K562 (cell line): ENCODE data around the gene TTC16. TPM values are rescaled to one million over a fixed set of nuclear protein-coding genes. Genes with fewer than 3 reads are reported as not detected.

Source experiments
- ATAC-seq: fragments of 200-7000 bp; cut with Tn5 transposase; 3 replicates; pipeline ENCODE4 v1.9.1; 2020; ENCODE audit warnings: moderate library complexity
- BruUV-seq: library from RNA; stranded (reverse); fragments of 400-500 nt; replicated peaks from 2 replicates; lab custom pipeline; 2021; lab: Mats Ljungman, UMichigan
- CTCF ChIA-PET: fragments of 300-600 bp; formaldehyde crosslinking; extraction: SDS; loops from one replicate; lab custom pipeline; 2021; ENCODE audit warnings: low intra/inter-chr PET ratio; lab: Yijun Ruan, JAX
- POLR2A ChIA-PET: fragments of 300-600, 350-650 bp; sonication (Branson Sonifier 250); formaldehyde crosslinking; extraction: SDS; loops from one replicate; lab custom pipeline; 2021; ENCODE audit warnings: antibody characterized with exemption, inconsistent platforms; lab: Yijun Ruan, JAX
- DNase-seq, 4 experiments: peaks; one replicate each; pipeline versions ENCODE4 v3.0.0 to v3.0.0-alpha.2; 2011 to 2018; ENCODE audit warnings: low spot score in 3 of 4, mixed read lengths in 3 of 4; ENCODE audit errors: extremely low read depth in 1 of 4
- FAIRE-seq: peaks from 2 replicates; lab custom pipeline; 2011; peaks lifted over from hg19 to GRCh38; lab: Jason Lieb, UNC
- H2AFZ ChIP-seq: 2 replicates; pipeline ENCODE4 v1.6.0; 2011; ENCODE audit warnings: low read depth, low read length, control low read depth, inconsistent platforms
- H3K27ac ChIP-seq: fragments of 200-600 bp; 3 replicates; pipeline ENCODE4 v1.8.0; 2011; ENCODE audit warnings: low read depth, mild to moderate bottlenecking, control low read depth, inconsistent platforms, low read length, moderate library complexity, mixed read lengths; ENCODE audit errors: extremely low read depth
- H3K27me3 ChIP-seq, 2 experiments: fragments of 300-600 bp in 1 of 2; 2 replicates in 1 of 2; 3 replicates in 1 of 2; pipeline versions ENCODE4 v1.6.0 to v1.8.0; 2011; ENCODE audit warnings: inconsistent platforms in 2 of 2, low read length in 2 of 2, mild to moderate bottlenecking in 1 of 2, mixed read lengths in 1 of 2, moderate library complexity in 1 of 2; ENCODE audit not compliant: control insufficient read depth in 2 of 2, insufficient read depth in 2 of 2
- H3K36me3 ChIP-seq: fragments of 300-600 bp; 3 replicates; pipeline ENCODE4 v1.8.0; 2011; ENCODE audit warnings: mild to moderate bottlenecking, low read length, inconsistent platforms; ENCODE audit not compliant: control insufficient read depth, insufficient read depth
- H3K4me1 ChIP-seq, 2 experiments: fragments of 200-600 bp in 1 of 2; replicated peaks in 1 of 2; 2 replicates in 1 of 2; 3 replicates in 1 of 2; pipeline versions ENCODE4 v1.5.1 to v1.8.0; 2011; ENCODE audit warnings: inconsistent platforms in 2 of 2, low read length in 2 of 2, mild to moderate bottlenecking in 1 of 2, mixed read lengths in 1 of 2, moderate library complexity in 1 of 2; ENCODE audit not compliant: control insufficient read depth in 2 of 2, insufficient read depth in 2 of 2
- H3K4me2 ChIP-seq: 2 replicates; pipeline ENCODE4 v1.6.1; 2011; ENCODE audit warnings: low read length, control low read depth, inconsistent platforms, mixed read lengths; ENCODE audit not compliant: insufficient read depth
- H3K4me3 ChIP-seq: fragments of 200-600 bp; sonication (generic), shearing (Covaris generic); 2 replicates; pipeline ENCODE4 v1.5.1; 2016; ENCODE audit warnings: control low read depth, inconsistent platforms
- H3K79me2 ChIP-seq: fragments of 200-600 bp; 3 replicates; pipeline ENCODE4 v1.8.0; 2011; ENCODE audit warnings: low read length, inconsistent platforms; ENCODE audit not compliant: control insufficient read depth, insufficient read depth
- H3K9ac ChIP-seq, 2 experiments: 2 replicates each; pipeline versions ENCODE4 v1.6.0 to v1.6.1; 2011; ENCODE audit warnings: low read depth in 2 of 2, low read length in 2 of 2, control low read depth in 1 of 2, inconsistent platforms in 1 of 2, mild to moderate bottlenecking in 1 of 2, mixed read lengths in 1 of 2; ENCODE audit not compliant: insufficient read depth in 1 of 2
- H3K9me1 ChIP-seq: one replicate; pipeline ENCODE4 v1.6.0; 2011; ENCODE audit warnings: inconsistent platforms, mild to moderate bottlenecking, low read length, moderate library complexity; ENCODE audit not compliant: control insufficient read depth, insufficient read depth
- H3K9me3 ChIP-seq: replicated peaks from 2 replicates; pipeline ENCODE4 v1.5.1; 2011; ENCODE audit warnings: low read depth, low read length, inconsistent platforms; ENCODE audit not compliant: control insufficient read depth, insufficient read depth
- H4K20me1 ChIP-seq: replicated peaks from 2 replicates; pipeline ENCODE4 v1.6.1; 2011; ENCODE audit warnings: low read length, inconsistent platforms, mixed read lengths; ENCODE audit not compliant: control insufficient read depth, insufficient read depth
- BCOR ChIP-seq: fragments of 450-650 bp; IDR thresholded peaks from 2 replicates; pipeline ENCODE4 v1.6.1; 2016
- CEBPG ChIP-seq, 3 experiments: fragments of 200-800 bp in 1 of 3; sonication (Bioruptor generic) in 1 of 3; sonication (generic) in 1 of 3; formaldehyde crosslinking in 1 of 3; IDR thresholded peaks in 2 of 3; conservative IDR thresholded peaks in 1 of 3; 2 replicates each; pipeline versions ENCODE4 v1.6.1 to v1.8.0; 2016 to 2022; ENCODE audit warnings: missing compliant biosample characterization in 2 of 3, missing genetic modification characterization in 2 of 3, mild to moderate bottlenecking in 1 of 3, missing genetic modification reagents in 1 of 3
- FOXK2 ChIP-seq, 2 experiments: fragments of 450-650 bp; IDR thresholded peaks in 1 of 2; conservative IDR thresholded peaks in 1 of 2; 2 replicates each; pipeline ENCODE4 v1.6.1; 2016; ENCODE audit warnings: low read depth in 2 of 2, mild to moderate bottlenecking in 1 of 2
- FOXP1 ChIP-seq: sonication (generic); formaldehyde crosslinking; IDR thresholded peaks from 2 replicates; pipeline ENCODE4 v1.8.0; 2022; ENCODE audit warnings: mild to moderate bottlenecking, missing genetic modification reagents
- HMG20B ChIP-seq: fragments of 250-450 bp; sonication (Bioruptor Pico); IDR thresholded peaks from 2 replicates; pipeline ENCODE4 v1.5.0; 2021; ENCODE audit warnings: mild to moderate bottlenecking
- JUNB ChIP-seq: fragments of 450-650 bp; formaldehyde crosslinking; conservative IDR thresholded peaks from 2 replicates; pipeline ENCODE4 v1.4.0; 2020; ENCODE audit warnings: mild to moderate bottlenecking
- MEF2A ChIP-seq: IDR thresholded peaks from 2 replicates; pipeline ENCODE4 v1.6.1; 2011; ENCODE audit warnings: low read depth, mild to moderate bottlenecking, low read length, moderate library complexity; ENCODE audit not compliant: control insufficient read depth
- POLR2B ChIP-seq: fragments of 450-650 bp; IDR thresholded peaks from 2 replicates; pipeline ENCODE4 v1.6.1; 2018; ENCODE audit warnings: low read depth; ENCODE audit not compliant: partially characterized antibody
- PTRF ChIP-seq: fragments of 450-650 bp; IDR thresholded peaks from 2 replicates; pipeline ENCODE4 v1.6.1; 2016; ENCODE audit warnings: mild to moderate bottlenecking, missing genetic modification characterization, missing compliant biosample characterization
- SAFB ChIP-seq: fragments of 200-400 bp; formaldehyde crosslinking; IDR thresholded peaks from 2 replicates; pipeline ENCODE4 v1.6.1; 2017; ENCODE audit warnings: low read depth, low read length, borderline replicate concordance
- SIX5 ChIP-seq, 2 experiments: IDR thresholded peaks; 2 replicates each; pipeline ENCODE4 v1.6.1; 2011; ENCODE audit warnings: low read length in 2 of 2, borderline replicate concordance in 1 of 2, low read depth in 1 of 2, mild to moderate bottlenecking in 1 of 2, moderate library complexity in 1 of 2; ENCODE audit not compliant: insufficient read depth in 1 of 2
- SMAD2 ChIP-seq: fragments of 150-350 bp; IDR thresholded peaks from 2 replicates; pipeline ENCODE4 v1.6.1; 2014; ENCODE audit warnings: low read depth, mild to moderate bottlenecking, low read length
- ZFP36 ChIP-seq: fragments of 150-350 bp; IDR thresholded peaks from 2 replicates; pipeline ENCODE4 v1.6.1; 2018; ENCODE audit warnings: low read length, low read depth; ENCODE audit not compliant: partially characterized antibody
- ZFP91 ChIP-seq: sonication (generic); formaldehyde crosslinking; IDR thresholded peaks from 2 replicates; pipeline ENCODE4 v1.8.0; 2022; ENCODE audit warnings: mild to moderate bottlenecking, missing genetic modification reagents
- ZNF143 ChIP-seq: sonication (generic); formaldehyde crosslinking; IDR thresholded peaks from 2 replicates; pipeline ENCODE4 v1.9.0; 2022; ENCODE audit warnings: mild to moderate bottlenecking, missing genetic modification reagents
- ZNF324 ChIP-seq: fragments of 250-450 bp; sonication (Bioruptor Pico); IDR thresholded peaks from 2 replicates; pipeline ENCODE4 v1.4.0; 2020; ENCODE audit warnings: mild to moderate bottlenecking
- ZNF766 ChIP-seq: fragments of 200-800 bp; sonication (Bioruptor generic); conservative IDR thresholded peaks from 2 replicates; pipeline ENCODE4 v1.6.1; 2016; ENCODE audit warnings: missing genetic modification characterization, missing compliant biosample characterization
- WGBS: fragments of 100-300 bp; shearing (Covaris generic); methylation state at CpG from one replicate; pipeline ENCODE4 v1.1.6; 2016; ENCODE audit warnings: low coverage, mixed read lengths; ENCODE audit not compliant: insufficient coverage; ENCODE audit errors: missing lambda C conversion rate; 5-methylcytosine and 5-hydroxymethylcytosine counted together
- in situ Hi-C: fragments of 300-500 bp; cut with MboI; formaldehyde crosslinking; loops from 4 replicates; pipeline ENCODE4 v1.15.0; 2018; ENCODE audit warnings: inconsistent platforms, mixed read lengths
- intact Hi-C: fragments of 100-400 bp; cut with micrococcal nuclease; formaldehyde crosslinking; loops from 2 replicates; pipeline ENCODE4 v1.14.2; 2022
- polyA plus RNA-seq, 8 experiments: library from polyadenylated mRNA; depleted of rRNA in 4 of 8; stranded (reverse) in 5 of 8; unstranded in 3 of 8; fragments of >200 nt; fragmentation: Nextera tagmentation in 2 of 8; fragmentation: Illumina TruSeq in 1 of 8; extraction: Ambion mirVana in 2 of 8; extraction: Trizol in 1 of 8; gene quantifications; 2 replicates each; pipeline versions ENCODE4 v1.2.1 to v1.2.3, GENCODE V29; 2011 to 2014; ENCODE audit warnings: inconsistent platforms in 1 of 8, missing spikeins in 1 of 8
- total RNA-seq, 7 experiments: library from RNA; depleted of rRNA in 6 of 7; stranded (reverse); fragments of >200 nt in 6 of 7; fragmentation: Illumina TruSeq in 2 of 7; extraction: Trizol in 2 of 7; gene quantifications; 2 replicates each; pipeline versions ENCODE4 v1.2.1 to v1.2.3, GENCODE V29; 2011 to 2021; ENCODE audit warnings: low replicate concordance in 1 of 7
- TF ChIP-seq, protein P1 (sequence below): sonication (generic); formaldehyde crosslinking; IDR thresholded peaks from 2 replicates; pipeline ENCODE4 v1.9.0; 2022; ENCODE audit warnings: mild to moderate bottlenecking, missing genetic modification reagents

The TTC16 gene
- total and polyA plus RNA-seq, 9 of the 15 experiments (the other 6 are each of a cell fraction or from before 2014, with no cell fraction given) = 0.11 TPM; not detected in 8

GRCh38 chr9:127712371-127712770 is 3.5 kb upstream of the TTC16 start (continued):
- TF ChIP-seq CEBPG (CRISPR knock-in tag; IDR thresholded peaks at IDR 0.05) = no peak
- no peak for TF ChIP-seq CEBPG (tag; conservative IDR thresholded peaks at IDR 0.05 in 1 of 2, IDR thresholded peaks at IDR 0.05 in 1 of 2)
- TF ChIP-seq SMAD2 = no peak
- peak; percentile 88 for TF ChIP-seq BCOR

DNA sequence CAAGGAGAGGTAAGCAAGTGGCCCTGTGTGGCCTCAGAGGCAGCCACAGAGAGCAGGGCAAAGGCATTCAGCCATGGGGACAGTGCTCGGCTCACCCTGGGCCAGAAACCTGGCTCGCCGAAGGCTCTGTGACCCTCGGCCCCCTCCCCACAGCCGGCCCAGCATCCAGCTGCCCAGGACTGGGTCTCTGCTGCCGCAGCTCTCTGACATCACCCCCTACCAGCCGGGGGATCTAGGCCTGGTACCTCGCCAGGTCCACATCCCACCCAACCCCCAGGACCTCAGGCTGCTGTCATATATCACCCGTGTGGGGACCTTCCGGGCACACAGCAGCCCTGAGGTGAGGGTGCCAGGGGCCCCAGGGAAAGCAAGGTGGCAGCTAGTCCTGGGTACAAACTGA is 3.0 kb upstream of the TTC16 start:
- DNase-seq (no peak), ATAC-seq (no peak), FAIRE-seq (no peak)
- Histone ChIP-seq H4K20me1 (peaks cover 3% of the 10 kb centered on the region; the same call in 1 of the 2 replicates), H3K9me1 (peaks cover 4% of the 10 kb centered on the region), H3K79me2 (0 out of 3 replicates have a peak, but pooled peaks cover 3% of the 10 kb centered on the region), H3K9ac (peak overlapping the region in 1 of 2 experiments; percentile 55; a peak in 1 of 4 replicates), H3K9me3 (0 out of 2 replicates have a peak, but pooled peaks cover 4% of the 10 kb centered on the region), H3K4me2 (no peak overlapping the region), H3K4me3 (no peak overlapping the region), H2AFZ (no peak overlapping the region), H3K4me1 (peaks cover 4 to 53% of the 10 kb centered on the region in 2 experiments; a peak in 4 of 5 replicates), H3K36me3 (no peaks in the 10 kb centered on the region), H3K27me3 (no peaks in the 10 kb centered on the region), H3K27ac (no peak overlapping the region)
- no peak for TF ChIP-seq FOXP1 (CRISPR knock-in tag)
- TF ChIP-seq MEF2A = no peak
- no peak for TF ChIP-seq ZNF324 (CRISPR knock-in tag)
- TF ChIP-seq JUNB (CRISPR knock-in tag) = no peak
- TF ChIP-seq PTRF (tag) = no peak
- no peak for TF ChIP-seq ZFP36
- no peak for TF ChIP-seq SIX5 (IDR thresholded peaks at IDR 0.05; ENCODE audit: borderline replicate concordance in 1 of 2, insufficient read depth in 1 of 2, low read depth in 1 of 2, low read length in 2 of 2)
- TF ChIP-seq FOXK2 (conservative IDR thresholded peaks at IDR 0.05 in 1 of 2, IDR thresholded peaks at IDR 0.05 in 1 of 2; ENCODE audit: low read depth in 2 of 2) = no peak
- no peak for TF ChIP-seq POLR2B
- TF ChIP-seq HMG20B (CRISPR knock-in tag) = no peak
- TF ChIP-seq ZFP91 (CRISPR knock-in tag) = no peak
- no peak for TF ChIP-seq ZNF766 (CRISPR knock-in tag)
- TF ChIP-seq, protein P1, sequence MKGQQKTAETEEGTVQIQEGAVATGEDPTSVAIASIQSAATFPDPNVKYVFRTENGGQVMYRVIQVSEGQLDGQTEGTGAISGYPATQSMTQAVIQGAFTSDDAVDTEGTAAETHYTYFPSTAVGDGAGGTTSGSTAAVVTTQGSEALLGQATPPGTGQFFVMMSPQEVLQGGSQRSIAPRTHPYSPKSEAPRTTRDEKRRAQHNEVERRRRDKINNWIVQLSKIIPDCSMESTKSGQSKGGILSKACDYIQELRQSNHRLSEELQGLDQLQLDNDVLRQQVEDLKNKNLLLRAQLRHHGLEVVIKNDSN (CRISPR knock-in tag) = peak; percentile 30; the same call in 1 of the 2 replicates
- no peak for TF ChIP-seq SAFB
- 0 out of 2 replicates have a peak, but pooled peaks have one; percentile 8 for TF ChIP-seq ZNF143 (CRISPR knock-in tag)
- ChIA-PET POLR2A (interaction anchor here (1.2 kb wide), 1 partner anchor 9 kb away, joined by 4 read pairs; no protein-coding TSS in a partner anchor), CTCF (no interaction called here)
- in situ Hi-C loops (no loop called here), intact Hi-C loops (no loop called here)
- 86% methylated on average over 8 of the region's 10 CpGs for WGBS
- BruUV-seq = no TSS peak
